NCI-H345 (cell line): ENCODE results near the gene PNMT.
"Not testable (repeated sequence)": the region's sequence is repeated elsewhere in the genome, so short reads cannot be mapped to it uniquely, and the experiment has no call there.

Source experiments
- DNase-seq: peaks from one replicate; lab custom pipeline; 2025; lab: John Stamatoyannopoulos, UW

PNMT gene

DNA sequence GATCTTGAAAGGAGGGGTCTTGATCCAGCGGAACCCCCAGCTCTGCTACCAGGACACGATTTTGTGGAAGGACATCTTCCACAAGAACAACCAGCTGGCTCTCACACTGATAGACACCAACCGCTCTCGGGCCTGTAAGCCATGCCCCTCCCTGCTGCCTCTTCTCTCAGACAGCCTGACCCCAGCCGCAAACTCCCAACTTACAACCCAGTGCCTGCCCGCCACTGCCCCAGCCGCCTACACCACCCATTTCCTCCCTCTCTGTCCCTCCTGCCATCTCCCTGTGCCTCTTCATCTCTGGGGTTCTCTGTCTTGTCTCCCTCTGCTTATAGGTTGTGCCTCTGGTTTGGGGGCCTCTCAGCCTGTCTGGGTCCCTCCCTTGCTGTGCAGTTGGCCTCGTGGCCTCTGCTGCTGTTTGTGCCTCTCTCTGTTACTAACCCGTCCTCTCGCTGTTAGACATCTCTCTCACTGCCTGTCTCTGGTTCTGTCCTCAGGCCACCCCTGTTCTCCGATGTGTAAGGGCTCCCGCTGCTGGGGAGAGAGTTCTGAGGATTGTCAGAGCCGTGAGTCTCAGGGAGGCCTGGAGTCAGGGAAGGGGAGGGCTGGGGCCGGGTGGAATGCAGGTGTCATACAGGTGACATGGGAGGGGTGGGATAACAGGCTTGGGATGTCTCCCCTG is 41.2 kb downstream of the PNMT start:
- no peak for DNase-seq

DNA sequence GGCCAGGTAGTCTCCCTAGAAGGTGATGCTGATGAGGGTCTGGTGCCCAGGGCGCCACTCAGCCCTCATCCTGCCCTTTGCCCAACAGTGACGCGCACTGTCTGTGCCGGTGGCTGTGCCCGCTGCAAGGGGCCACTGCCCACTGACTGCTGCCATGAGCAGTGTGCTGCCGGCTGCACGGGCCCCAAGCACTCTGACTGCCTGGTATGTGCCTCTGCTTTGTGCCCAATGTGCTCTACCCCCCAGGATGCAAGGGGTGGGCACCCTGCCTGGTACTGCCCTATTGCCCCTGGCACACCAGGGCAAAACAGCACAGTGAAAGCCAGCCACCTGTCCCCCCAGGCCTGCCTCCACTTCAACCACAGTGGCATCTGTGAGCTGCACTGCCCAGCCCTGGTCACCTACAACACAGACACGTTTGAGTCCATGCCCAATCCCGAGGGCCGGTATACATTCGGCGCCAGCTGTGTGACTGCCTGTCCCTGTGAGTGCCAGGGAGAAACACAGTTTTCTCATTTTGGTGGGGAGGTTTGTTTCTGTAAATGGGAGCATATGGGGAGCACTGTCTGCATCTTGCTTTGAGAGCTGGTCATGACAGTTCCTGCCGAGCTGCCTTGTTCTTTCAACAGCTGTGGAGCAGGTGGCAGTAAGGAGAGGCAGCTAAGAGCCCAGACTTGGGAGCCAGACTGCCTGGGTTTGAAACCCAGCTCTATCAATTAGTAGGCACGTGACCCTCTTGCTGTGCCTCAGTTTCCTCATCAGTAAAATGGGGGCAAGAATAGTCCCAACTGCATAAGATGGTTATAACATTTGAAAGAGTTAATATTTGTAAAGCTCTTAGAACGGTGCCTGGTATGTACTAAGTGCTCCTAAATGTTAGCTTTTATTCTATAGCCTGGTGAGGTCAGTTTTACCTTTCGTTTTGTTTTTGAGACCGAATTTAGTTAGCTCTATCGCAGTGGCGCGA is 42.0 kb downstream of the PNMT start:
- DNase-seq = no peak

DNA sequence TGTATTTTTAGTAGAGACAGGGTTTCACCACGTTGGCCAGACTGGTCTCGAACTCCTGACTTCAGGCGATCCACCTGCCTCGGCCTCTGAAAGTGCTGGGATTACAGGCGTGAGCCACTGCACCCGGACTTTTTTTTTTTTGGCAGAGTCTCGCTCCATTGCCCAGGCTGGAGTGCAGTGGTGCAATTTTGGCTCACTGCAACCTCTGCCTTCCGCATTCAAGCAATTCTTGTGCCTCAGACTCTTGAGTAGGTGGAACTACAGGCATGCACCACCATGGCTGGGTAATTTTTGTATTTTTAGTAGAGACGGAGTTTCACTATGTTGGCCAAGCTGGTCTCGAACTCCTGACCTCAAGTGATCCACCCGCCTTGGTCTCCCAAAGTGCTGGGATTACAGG is 42.8 kb downstream of the PNMT start:
- DNase-seq = not testable (repeated sequence)

DNA sequence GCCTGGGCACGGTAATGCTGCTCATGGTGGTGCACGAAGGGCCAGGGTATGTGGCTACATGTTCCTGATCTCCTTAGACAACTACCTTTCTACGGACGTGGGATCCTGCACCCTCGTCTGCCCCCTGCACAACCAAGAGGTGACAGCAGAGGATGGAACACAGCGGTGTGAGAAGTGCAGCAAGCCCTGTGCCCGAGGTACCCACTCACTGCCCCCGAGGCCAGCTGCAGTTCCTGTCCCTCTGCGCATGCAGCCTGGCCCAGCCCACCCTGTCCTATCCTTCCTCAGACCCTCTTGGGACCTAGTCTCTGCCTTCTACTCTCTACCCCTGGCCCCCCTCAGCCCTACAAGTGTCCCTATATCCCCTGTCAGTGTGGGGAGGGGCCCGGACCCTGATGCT is 43.6 kb downstream of the PNMT start:
- no peak for DNase-seq

DNA sequence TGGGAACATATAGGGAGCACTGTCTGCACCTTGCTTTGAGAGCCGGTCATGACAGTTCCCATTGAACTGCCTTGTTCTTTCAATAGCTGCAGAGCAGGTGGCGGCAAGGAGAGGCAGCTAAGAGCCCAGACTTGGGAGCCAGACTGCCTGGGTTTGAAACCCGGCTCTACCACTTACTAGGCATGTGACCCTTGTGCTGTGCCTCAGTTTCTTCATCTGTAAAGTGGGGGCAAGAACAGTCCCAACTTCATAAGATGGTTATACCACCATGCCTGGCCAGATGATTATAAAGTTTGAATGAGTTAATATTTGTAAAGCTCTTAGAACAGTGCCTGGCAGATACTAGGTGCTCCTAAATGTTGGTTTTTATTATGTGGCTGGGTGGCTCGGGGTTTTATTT is 46.0 kb downstream of the PNMT start:
- DNase-seq = no peak

DNA sequence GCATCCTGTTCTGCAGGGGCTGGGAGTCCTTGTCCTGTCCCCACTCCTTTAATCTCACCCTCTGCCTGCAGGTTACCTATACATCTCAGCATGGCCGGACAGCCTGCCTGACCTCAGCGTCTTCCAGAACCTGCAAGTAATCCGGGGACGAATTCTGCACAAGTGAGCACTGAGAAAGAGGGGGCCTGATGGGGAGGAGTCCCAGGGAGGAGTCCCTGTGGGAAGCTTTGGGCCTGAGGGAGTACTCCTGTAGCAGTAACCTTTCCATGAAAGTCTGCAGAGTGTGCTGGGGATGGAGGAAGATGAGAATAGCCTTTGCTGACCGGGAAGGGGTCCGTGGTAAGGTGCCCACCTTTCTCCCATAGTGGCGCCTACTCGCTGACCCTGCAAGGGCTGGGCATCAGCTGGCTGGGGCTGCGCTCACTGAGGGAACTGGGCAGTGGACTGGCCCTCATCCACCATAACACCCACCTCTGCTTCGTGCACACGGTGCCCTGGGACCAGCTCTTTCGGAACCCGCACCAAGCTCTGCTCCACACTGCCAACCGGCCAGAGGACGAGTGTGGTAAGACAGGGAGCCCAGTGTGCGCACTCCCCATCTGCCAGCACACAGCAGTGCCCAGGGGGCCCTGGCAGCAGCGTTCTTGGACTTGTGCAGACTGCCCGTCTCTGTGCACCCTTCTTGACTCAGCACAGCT is 47.3 kb downstream of the PNMT start:
- no peak for DNase-seq

DNA sequence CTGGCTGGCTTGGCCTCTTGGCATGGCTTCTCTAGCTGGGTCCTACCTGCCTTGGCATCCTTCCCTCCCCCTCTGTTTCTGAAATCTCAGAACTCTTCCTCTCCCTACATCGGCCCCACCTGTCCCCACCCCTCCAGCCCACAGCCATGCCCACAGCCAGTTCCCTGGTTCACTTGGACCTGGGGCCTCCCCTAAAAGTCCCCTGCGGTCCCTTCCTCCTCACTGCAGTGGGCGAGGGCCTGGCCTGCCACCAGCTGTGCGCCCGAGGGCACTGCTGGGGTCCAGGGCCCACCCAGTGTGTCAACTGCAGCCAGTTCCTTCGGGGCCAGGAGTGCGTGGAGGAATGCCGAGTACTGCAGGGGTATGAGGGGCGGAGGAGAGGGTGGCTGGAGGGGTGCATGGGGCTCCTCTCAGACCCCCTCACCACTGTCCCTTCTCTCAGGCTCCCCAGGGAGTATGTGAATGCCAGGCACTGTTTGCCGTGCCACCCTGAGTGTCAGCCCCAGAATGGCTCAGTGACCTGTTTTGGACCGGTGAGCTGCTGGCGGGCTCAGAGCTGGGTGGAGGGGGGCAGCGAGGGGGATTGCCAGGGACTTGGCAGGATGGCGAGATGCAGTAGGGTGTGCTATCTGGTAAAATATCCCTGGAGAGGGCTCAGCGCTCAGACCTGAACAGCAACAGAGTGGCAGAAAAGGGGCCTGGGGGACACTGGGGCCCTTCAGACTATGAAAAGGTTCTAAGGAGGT is 48.0 kb downstream of the PNMT start:
- DNase-seq = no peak

DNA sequence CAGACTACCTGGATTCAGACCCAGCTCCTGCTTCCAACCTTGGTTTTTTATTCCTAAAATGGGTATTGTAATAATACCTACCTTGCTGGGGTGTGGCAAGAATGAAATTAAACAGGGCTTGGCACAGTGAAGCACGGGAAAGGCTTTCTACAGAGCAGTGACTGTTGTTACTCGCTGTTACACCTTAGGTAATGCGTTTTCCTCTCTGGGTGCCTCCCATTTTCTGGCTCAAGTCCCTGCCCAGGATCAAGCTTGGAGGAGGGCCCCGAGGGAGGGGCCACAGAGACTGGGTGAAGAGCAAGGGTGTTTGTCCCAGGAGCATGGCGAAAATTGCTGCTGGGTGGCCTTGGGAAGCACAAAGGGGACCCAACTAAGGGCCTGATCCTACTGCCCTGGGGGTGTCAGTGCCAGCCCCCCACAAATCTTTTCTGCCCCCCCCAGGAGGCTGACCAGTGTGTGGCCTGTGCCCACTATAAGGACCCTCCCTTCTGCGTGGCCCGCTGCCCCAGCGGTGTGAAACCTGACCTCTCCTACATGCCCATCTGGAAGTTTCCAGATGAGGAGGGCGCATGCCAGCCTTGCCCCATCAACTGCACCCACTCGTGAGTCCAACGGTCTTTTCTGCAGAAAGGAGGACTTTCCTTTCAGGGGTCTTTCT is 48.8 kb downstream of the PNMT start:
- DNase-seq = no peak

DNA sequence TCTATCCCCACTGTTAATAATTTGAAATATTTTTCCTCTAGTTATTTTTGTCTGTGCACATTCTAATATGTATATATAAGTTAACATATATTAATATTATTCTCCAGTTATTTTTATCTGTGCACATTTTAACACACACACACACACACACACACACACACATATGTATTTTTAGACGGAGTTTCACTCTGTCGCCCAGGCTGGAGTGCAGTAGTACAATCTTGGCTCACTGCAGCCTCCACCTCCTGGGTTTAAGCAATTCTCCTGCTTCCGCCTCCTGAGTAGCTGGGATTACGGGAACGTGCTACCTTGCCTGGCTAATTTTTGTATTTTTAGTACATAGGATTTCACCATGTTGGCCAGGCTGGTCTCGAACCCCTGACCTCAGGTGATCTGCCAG is 49.4 kb downstream of the PNMT start:
- no peak for DNase-seq

DNA sequence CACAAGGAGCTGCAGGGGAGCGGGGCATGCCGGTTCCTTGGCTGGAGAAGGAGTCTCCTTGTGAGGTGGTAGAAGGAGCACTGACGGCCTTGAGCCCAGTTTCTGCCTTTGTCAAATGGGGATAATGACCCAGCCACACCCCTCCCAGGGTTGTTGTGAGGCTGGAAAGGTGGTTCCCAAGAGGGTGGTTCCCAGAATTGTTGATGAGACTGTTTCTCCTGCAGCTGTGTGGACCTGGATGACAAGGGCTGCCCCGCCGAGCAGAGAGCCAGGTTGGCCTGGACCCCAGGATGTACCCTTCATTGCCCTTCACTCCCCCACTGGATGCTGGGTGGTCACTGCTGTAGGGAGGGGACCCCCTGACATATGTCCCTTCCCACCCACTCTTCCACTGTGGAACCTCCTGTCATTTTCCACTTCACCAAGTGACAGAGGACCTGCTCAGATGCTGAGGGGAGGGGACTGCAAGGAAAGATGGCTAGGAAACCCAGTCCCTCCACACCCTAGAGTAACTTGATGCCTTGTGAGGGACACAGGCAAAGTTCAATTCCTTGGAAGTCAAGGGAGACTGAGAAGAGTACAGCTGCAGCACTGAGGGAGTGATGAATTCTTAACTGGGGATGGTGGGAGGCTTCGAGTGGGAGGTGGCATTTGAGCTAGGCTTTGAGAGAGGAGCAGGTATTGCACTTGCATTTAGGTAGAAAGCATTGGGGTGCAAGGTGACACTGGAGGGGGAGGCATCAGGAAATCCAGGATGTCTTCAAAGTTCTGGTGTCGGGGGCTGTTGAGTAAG is 51.5 kb downstream of the PNMT start:
- DNase-seq = no peak
